Measurements from ENCODE around the gene PAH. TPM values are rescaled to one million over a fixed set of nuclear protein-coding genes. Genes with fewer than 3 reads are reported as not detected.
A peak's percentile ranks its signal among the peaks of the same experiment; 100 is the strongest.

PAH gene
- total and polyA plus RNA-seq, 2 of the 13 experiments (the other 11 are each of a cell fraction or from before 2014, with no cell fraction given), result 192 to 451 TPM

DNA sequence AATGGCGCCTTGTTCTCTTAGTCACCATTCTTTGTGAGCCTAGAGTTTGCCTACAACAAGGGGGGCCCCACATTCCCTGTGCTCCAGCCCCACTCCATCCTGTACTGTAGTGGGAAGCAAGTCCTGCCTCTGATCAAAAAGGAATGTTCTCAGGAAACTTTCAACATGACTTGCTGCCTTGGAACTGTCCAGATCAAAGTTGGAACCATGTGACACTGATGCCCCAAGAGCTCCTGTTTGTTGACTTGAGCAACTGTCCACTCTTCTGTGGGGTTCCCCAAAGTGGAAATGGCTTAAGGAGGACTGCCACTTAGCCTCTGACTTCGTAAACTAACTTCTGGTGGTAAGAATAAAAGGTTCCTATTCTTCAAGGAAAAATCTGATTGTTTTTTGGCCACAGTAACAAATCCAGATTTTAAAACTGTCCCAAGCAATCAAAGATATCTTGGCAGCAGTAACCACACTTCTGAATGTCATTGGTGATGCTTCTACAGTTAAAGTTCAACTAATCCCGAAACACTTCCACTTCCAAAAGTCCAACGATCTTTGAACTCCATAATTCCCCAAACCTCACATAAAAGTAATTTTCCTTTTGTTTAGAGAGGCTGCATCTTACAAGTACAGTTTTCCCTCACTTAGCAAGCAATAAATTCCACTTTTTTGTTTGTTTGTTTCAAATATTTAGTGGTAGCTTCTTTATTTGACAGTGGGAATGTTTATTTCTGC, 67.2 kb downstream of the PAH start (continued):
- TF ChIP-seq ZNF772 (CRISPR knock-in tag; IDR thresholded peaks at IDR 0.05) (no peak), POGZ (CRISPR knock-in tag; IDR thresholded peaks at IDR 0.05) (no peak), TARDBP (CRISPR knock-in tag; IDR thresholded peaks at IDR 0.05) (0 out of 2 replicates have a peak, but pooled peaks have one; percentile 18), SMAD1 (CRISPR knock-in tag; IDR thresholded peaks at IDR 0.05; ENCODE audit: borderline replicate concordance, low read depth) (no peak), PHF21A (CRISPR knock-in tag; IDR thresholded peaks at IDR 0.05) (no peak), ZNF644 (CRISPR knock-in tag; IDR thresholded peaks at IDR 0.05; ENCODE audit: low read depth) (peak; percentile 2), NR1H2 (CRISPR knock-in tag; IDR thresholded peaks at IDR 0.05; ENCODE audit: borderline replicate concordance, low read depth) (no peak), FOXK2 (IDR thresholded peaks at IDR 0.05) (no peak), GATAD2A (CRISPR knock-in tag; IDR thresholded peaks at IDR 0.05) (0 out of 2 replicates have a peak, but pooled peaks have one; percentile 9), RBM22 (optimal IDR thresholded peaks at IDR 0.05; ENCODE audit: low read length) (peak; percentile 63), ZNF660 (CRISPR knock-in tag; IDR thresholded peaks at IDR 0.05; ENCODE audit: borderline replicate concordance, low read depth) (no peak), SOX13 (IDR thresholded peaks at IDR 0.05) (no peak), SOX13 (CRISPR knock-in tag; conservative IDR thresholded peaks at IDR 0.05 in 1 of 2, IDR thresholded peaks at IDR 0.05 in 1 of 2) (no peak), SP2 (CRISPR knock-in tag; IDR thresholded peaks at IDR 0.05) (no peak), MTA3 (CRISPR knock-in tag; IDR thresholded peaks at IDR 0.05) (no peak), NFIC (IDR thresholded peaks at IDR 0.05; ENCODE audit: low read length) (no peak), ZFP62 (CRISPR knock-in tag; IDR thresholded peaks at IDR 0.05) (no peak)
- TF ChIP-seq, protein P1, sequence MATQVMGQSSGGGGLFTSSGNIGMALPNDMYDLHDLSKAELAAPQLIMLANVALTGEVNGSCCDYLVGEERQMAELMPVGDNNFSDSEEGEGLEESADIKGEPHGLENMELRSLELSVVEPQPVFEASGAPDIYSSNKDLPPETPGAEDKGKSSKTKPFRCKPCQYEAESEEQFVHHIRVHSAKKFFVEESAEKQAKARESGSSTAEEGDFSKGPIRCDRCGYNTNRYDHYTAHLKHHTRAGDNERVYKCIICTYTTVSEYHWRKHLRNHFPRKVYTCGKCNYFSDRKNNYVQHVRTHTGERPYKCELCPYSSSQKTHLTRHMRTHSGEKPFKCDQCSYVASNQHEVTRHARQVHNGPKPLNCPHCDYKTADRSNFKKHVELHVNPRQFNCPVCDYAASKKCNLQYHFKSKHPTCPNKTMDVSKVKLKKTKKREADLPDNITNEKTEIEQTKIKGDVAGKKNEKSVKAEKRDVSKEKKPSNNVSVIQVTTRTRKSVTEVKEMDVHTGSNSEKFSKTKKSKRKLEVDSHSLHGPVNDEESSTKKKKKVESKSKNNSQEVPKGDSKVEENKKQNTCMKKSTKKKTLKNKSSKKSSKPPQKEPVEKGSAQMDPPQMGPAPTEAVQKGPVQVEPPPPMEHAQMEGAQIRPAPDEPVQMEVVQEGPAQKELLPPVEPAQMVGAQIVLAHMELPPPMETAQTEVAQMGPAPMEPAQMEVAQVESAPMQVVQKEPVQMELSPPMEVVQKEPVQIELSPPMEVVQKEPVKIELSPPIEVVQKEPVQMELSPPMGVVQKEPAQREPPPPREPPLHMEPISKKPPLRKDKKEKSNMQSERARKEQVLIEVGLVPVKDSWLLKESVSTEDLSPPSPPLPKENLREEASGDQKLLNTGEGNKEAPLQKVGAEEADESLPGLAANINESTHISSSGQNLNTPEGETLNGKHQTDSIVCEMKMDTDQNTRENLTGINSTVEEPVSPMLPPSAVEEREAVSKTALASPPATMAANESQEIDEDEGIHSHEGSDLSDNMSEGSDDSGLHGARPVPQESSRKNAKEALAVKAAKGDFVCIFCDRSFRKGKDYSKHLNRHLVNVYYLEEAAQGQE (IDR thresholded peaks at IDR 0.05; ENCODE audit: borderline replicate concordance in 1 of 2, low read depth in 1 of 2, low read length in 2 of 2), result peak in 1 of 2 experiments; percentile 29; a peak in 1 of 4 replicates
- TF ChIP-seq, protein P2, sequence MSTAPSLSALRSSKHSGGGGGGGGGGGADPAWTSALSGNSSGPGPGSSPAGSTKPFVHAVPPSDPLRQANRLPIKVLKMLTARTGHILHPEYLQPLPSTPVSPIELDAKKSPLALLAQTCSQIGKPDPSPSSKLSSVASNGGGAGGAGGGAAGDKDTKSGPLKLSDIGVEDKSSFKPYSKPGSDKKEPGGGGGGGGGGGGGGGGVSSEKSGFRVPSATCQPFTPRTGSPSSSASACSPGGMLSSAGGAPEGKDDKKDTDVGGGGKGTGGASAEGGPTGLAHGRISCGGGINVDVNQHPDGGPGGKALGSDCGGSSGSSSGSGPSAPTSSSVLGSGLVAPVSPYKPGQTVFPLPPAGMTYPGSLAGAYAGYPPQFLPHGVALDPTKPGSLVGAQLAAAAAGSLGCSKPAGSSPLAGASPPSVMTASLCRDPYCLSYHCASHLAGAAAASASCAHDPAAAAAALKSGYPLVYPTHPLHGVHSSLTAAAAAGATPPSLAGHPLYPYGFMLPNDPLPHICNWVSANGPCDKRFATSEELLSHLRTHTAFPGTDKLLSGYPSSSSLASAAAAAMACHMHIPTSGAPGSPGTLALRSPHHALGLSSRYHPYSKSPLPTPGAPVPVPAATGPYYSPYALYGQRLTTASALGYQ (CRISPR knock-in tag; IDR thresholded peaks at IDR 0.05), result no peak
- TF ChIP-seq, protein P3, sequence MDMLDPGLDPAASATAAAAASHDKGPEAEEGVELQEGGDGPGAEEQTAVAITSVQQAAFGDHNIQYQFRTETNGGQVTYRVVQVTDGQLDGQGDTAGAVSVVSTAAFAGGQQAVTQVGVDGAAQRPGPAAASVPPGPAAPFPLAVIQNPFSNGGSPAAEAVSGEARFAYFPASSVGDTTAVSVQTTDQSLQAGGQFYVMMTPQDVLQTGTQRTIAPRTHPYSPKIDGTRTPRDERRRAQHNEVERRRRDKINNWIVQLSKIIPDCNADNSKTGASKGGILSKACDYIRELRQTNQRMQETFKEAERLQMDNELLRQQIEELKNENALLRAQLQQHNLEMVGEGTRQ (IDR thresholded peaks at IDR 0.05; ENCODE audit: low read depth, low read length), result no peak
- TF ChIP-seq, protein P3 (CRISPR knock-in tag; IDR thresholded peaks at IDR 0.05; ENCODE audit: borderline replicate concordance), result no peak

Data from HepG2 (cell line).